ENCODE data around the gene MMRN2.

MMRN2 gene

GRCh38 chr10:86956195-86956847 lies 1.1 kb downstream of the MMRN2 start:
- TF ChIP-seq SIN3A (IDR thresholded peaks at IDR 0.05; ENCODE audit: borderline replicate concordance, insufficient read depth, low read length), result no peak
- TF ChIP-seq FOXP2 (optimal IDR thresholded peaks at IDR 0.05; ENCODE audit: borderline replicate concordance, extremely low read depth, extremely low read length, insufficient read depth), result no peak
- TF ChIP-seq TAF1 (IDR thresholded peaks at IDR 0.05; ENCODE audit: borderline replicate concordance, insufficient read depth, low read length), result no peak

GRCh38 chr10:86955501-86956194 lies 1.8 kb downstream of the MMRN2 start:
- TF ChIP-seq SIN3A (IDR thresholded peaks at IDR 0.05; ENCODE audit: borderline replicate concordance, insufficient read depth, low read length) (no peak), FOXP2 (optimal IDR thresholded peaks at IDR 0.05; ENCODE audit: borderline replicate concordance, extremely low read depth, extremely low read length, insufficient read depth) (no peak), REST (IDR thresholded peaks at IDR 0.05; ENCODE audit: insufficient read depth in 1 of 2, low read depth in 2 of 2, low read length in 2 of 2) (no peak), TAF1 (IDR thresholded peaks at IDR 0.05; ENCODE audit: borderline replicate concordance, insufficient read depth, low read length) (no peak), POLR2AphosphoS5 (IDR thresholded peaks at IDR 0.05; ENCODE audit: low read depth, low read length) (no peak)

- TF ChIP-seq FOXP2 (optimal IDR thresholded peaks at IDR 0.05; ENCODE audit: borderline replicate concordance, extremely low read depth, extremely low read length, insufficient read depth) (no peak), SIN3A (IDR thresholded peaks at IDR 0.05; ENCODE audit: borderline replicate concordance, insufficient read depth, low read length) (no peak), TAF1 (IDR thresholded peaks at IDR 0.05; ENCODE audit: borderline replicate concordance, insufficient read depth, low read length) (no peak), REST (IDR thresholded peaks at IDR 0.05; ENCODE audit: insufficient read depth in 1 of 2, low read depth in 2 of 2, low read length in 2 of 2) (no peak), POLR2AphosphoS5 (IDR thresholded peaks at IDR 0.05; ENCODE audit: low read depth, low read length) (no peak)
Observed at GRCh38 chr10:86954681-86955500, 2.5 kb downstream of the MMRN2 start.

- TF ChIP-seq SIN3A (IDR thresholded peaks at IDR 0.05; ENCODE audit: borderline replicate concordance, insufficient read depth, low read length), result no peak
- TF ChIP-seq POLR2AphosphoS5 (IDR thresholded peaks at IDR 0.05; ENCODE audit: low read depth, low read length), result no peak
- TF ChIP-seq FOXP2 (optimal IDR thresholded peaks at IDR 0.05; ENCODE audit: borderline replicate concordance, extremely low read depth, extremely low read length, insufficient read depth), result no peak
- no peak for TF ChIP-seq TAF1 (IDR thresholded peaks at IDR 0.05; ENCODE audit: borderline replicate concordance, insufficient read depth, low read length)
- no peak for TF ChIP-seq REST (IDR thresholded peaks at IDR 0.05; ENCODE audit: insufficient read depth in 1 of 2, low read depth in 2 of 2, low read length in 2 of 2)
Observed at GRCh38 chr10:86953747-86954680, 3.4 kb downstream of the MMRN2 start.
